GM21786 (cell line): ENCODE results near the gene UBA52.
A peak's percentile ranks its signal among the peaks of the same experiment; 100 is the strongest.
"Not testable (repeated sequence)": the region's sequence is repeated elsewhere in the genome, so short reads cannot be mapped to it uniquely, and the experiment has no call there.

Experiments used
- ATAC-seq: cut with Tn5 transposase; IDR thresholded peaks from one replicate; pipeline ENCODE4 v1.9.1; 2021; ENCODE audit not compliant: unreplicated experiment

The UBA52 gene

GRCh38 chr19:18571564-18572344, at the start of gene UBA52:
Gene UBA52 (plus strand): TSS chr19:18571857. CDS start chr19:18573301, 1,444 bp downstream.
- peak; percentile 87 for ATAC-seq

- peak; percentile 86 for ATAC-seq
These were observed 49.4 kb upstream of the UBA52 start for GRCh38 chr19:18522124-18522861.

GRCh38 chr19:18522862-18523440, 48.7 kb upstream of the UBA52 start:
- ATAC-seq = not testable (repeated sequence)

GRCh38 chr19:18523841-18524240, 47.8 kb upstream of the UBA52 start:
- no peak for ATAC-seq

GRCh38 chr19:18526316-18526715, 45.3 kb upstream of the UBA52 start:
- no peak for ATAC-seq

GRCh38 chr19:18529782-18530181, 41.9 kb upstream of the UBA52 start:
- no peak for ATAC-seq

- ATAC-seq = no peak
These were observed 40.2 kb upstream of the UBA52 start for GRCh38 chr19:18531485-18531884.

GRCh38 chr19:18532168-18532890, 39.3 kb upstream of the UBA52 start:
- ATAC-seq = no peak

- no peak for ATAC-seq
These were observed 38.6 kb upstream of the UBA52 start for GRCh38 chr19:18533058-18533457.

GRCh38 chr19:18536475-18536874, 35.2 kb upstream of the UBA52 start:
- ATAC-seq = no peak

- no peak for ATAC-seq
These were observed 34.2 kb upstream of the UBA52 start for GRCh38 chr19:18537431-18537830.

GRCh38 chr19:18538115-18538514, 33.5 kb upstream of the UBA52 start:
- no peak for ATAC-seq

GRCh38 chr19:18539372-18539771, 32.3 kb upstream of the UBA52 start:
- no peak for ATAC-seq

- not testable (repeated sequence) for ATAC-seq
These were observed 31.5 kb upstream of the UBA52 start for GRCh38 chr19:18540200-18540599.

GRCh38 chr19:18541258-18541991, 30.2 kb upstream of the UBA52 start:
- ATAC-seq = no peak

- ATAC-seq = no peak
These were observed 29.4 kb upstream of the UBA52 start for GRCh38 chr19:18541992-18542940.

- peak; percentile 78 for ATAC-seq
These were observed 28.5 kb upstream of the UBA52 start, which contains the start of gene FKBP8 for GRCh38 chr19:18542941-18543813. Gene FKBP8 (minus strand): TSS chr19:18543573. CDS start chr19:18541970, 1,603 bp downstream.

- peak; percentile 74 for ATAC-seq
These were observed 27.7 kb upstream of the UBA52 start for GRCh38 chr19:18543814-18544475.
